Spleen (tissue), 7 donors: Measurements from ENCODE around the gene MAU2.

Experiments used
- CTCF ChIP-seq, 11 experiments: fragments of 200-600 bp in 7 of 11; fragments of 450-650 bp in 4 of 11; sonication (generic) in 4 of 11; IDR thresholded peaks in 8 of 11; conservative IDR thresholded peaks in 3 of 11; 1 replicate in 7 of 11; 2 replicates in 4 of 11; pipeline versions ENCODE4 v1.4.0 to v1.8.0; 2016 to 2021; ENCODE audit warnings: antibody characterized with exemption in 11 of 11, inconsistent platforms in 4 of 11, mild to moderate bottlenecking in 1 of 11
- POLR2A ChIP-seq, 3 donors: fragments of 450-650 bp; IDR thresholded peaks; one replicate each; pipeline ENCODE4 v1.5.1; 2017; ENCODE audit warnings: antibody characterized with exemption in 3 of 3, mild to moderate bottlenecking in 1 of 3
- POLR2AphosphoS5 ChIP-seq, 3 donors: sonication (generic); formaldehyde crosslinking; IDR thresholded peaks; one replicate each; pipeline ENCODE4 v1.5.1; 2017; ENCODE audit warnings: antibody characterized with exemption in 3 of 3
- donor health status: DM: no; HTN: no; CAD: no; lungs with moderate emphysema.
- donor health status: DM: no; HTN: no; CAD: no.
- donor health status: DM: no; HTN: no; CAD: no.

DNA sequence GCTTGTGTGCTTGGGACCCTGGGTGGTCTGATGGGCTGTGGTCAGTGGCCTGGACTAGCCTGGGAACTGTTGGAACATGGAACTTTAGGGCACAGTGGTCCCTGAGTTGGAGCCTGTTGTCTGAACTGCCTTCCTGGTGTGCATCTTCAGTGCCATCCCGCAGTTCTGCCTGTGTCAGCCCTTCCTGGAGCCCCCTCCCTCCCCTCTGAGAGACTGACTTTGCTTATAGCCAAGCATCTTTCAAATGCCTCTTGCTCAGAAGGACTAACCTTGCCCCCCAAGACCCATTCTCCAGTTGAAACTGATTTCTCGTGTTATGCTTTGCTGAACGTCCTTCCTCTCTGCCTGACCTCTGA lies 14.3 kb downstream of the MAU2 start:
- no peak for TF ChIP-seq CTCF (IDR thresholded peaks at IDR 0.05 in 8 of 11, conservative IDR thresholded peaks at IDR 0.05 in 3 of 11)
- no peak for TF ChIP-seq POLR2AphosphoS5 (IDR thresholded peaks at IDR 0.05)
- TF ChIP-seq POLR2A (IDR thresholded peaks at IDR 0.05) = no peak
